MM.1S (cell line): ENCODE data around the gene RASAL2.

Experiments
- DNase-seq: peaks from one replicate; pipeline ENCODE4 v3.0.0-alpha.2; 2015
- H2AFZ ChIP-seq: fragments of 300-600 bp; sonication (generic); 2 replicates; pipeline ENCODE4 v1.6.0; 2016; ENCODE audit warnings: antibody characterized with exemption, low read length
- H3F3A ChIP-seq: fragments of 300-600 bp; sonication (generic); 2 replicates; pipeline ENCODE4 v1.6.1; 2016; ENCODE audit warnings: mild to moderate bottlenecking, antibody characterized with exemption, low read length, moderate library complexity, mixed read lengths; ENCODE audit not compliant: insufficient read depth
- H3K27ac ChIP-seq: fragments of 300-600 bp; sonication (generic); 2 replicates; pipeline ENCODE4 v1.5.1; 2016; ENCODE audit warnings: mild to moderate bottlenecking, low read length
- H3K27me3 ChIP-seq: fragments of 300-600 bp; sonication (generic); replicated peaks from 2 replicates; pipeline ENCODE4 v1.6.0; 2016; ENCODE audit warnings: low read length; ENCODE audit not compliant: insufficient read depth
- H3K36me3 ChIP-seq: fragments of 300-600 bp; sonication (generic); replicated peaks from 2 replicates; pipeline ENCODE4 v1.6.1; 2016; ENCODE audit warnings: mild to moderate bottlenecking, low read length, mixed read lengths; ENCODE audit not compliant: insufficient read depth
- H3K4me1 ChIP-seq: fragments of 300-600 bp; sonication (generic); 2 replicates; pipeline ENCODE4 v1.6.1; 2016; ENCODE audit warnings: low read length, mixed read lengths
- H3K4me2 ChIP-seq: fragments of 300-600 bp; sonication (generic); 2 replicates; pipeline ENCODE4 v1.6.0; 2016; ENCODE audit warnings: low read depth, low read length
- H3K4me3 ChIP-seq: fragments of 300-600 bp; sonication (generic); 2 replicates; pipeline ENCODE4 v1.5.1; 2016; ENCODE audit warnings: low read length, mixed read lengths
- H3K79me2 ChIP-seq: fragments of 300-600 bp; sonication (generic); 2 replicates; pipeline ENCODE4 v1.6.1; 2016; ENCODE audit warnings: mixed run types, low read length, mixed read lengths
- H3K9ac ChIP-seq: fragments of 300-600 bp; sonication (generic); 2 replicates; pipeline ENCODE4 v1.6.1; 2016; ENCODE audit warnings: low read length, mixed read lengths
- H3K9me2 ChIP-seq: fragments of 300-600 bp; sonication (generic); replicated peaks from 2 replicates; pipeline ENCODE4 v1.6.1; 2016; ENCODE audit warnings: mild to moderate bottlenecking, low read length, mixed read lengths; ENCODE audit not compliant: insufficient read depth
- H3K9me3 ChIP-seq: fragments of 300-600 bp; sonication (generic); replicated peaks from 2 replicates; pipeline ENCODE4 v1.6.1; 2016; ENCODE audit warnings: mild to moderate bottlenecking, low read length, mixed read lengths; ENCODE audit not compliant: insufficient read depth
- H4K20me1 ChIP-seq: fragments of 300-600 bp; sonication (generic); 2 replicates; pipeline ENCODE4 v1.6.1; 2016; ENCODE audit warnings: mild to moderate bottlenecking, low read length, moderate library complexity, mixed read lengths; ENCODE audit not compliant: insufficient read depth
- CTCF ChIP-seq: fragments of 300-600 bp; sonication (generic); IDR thresholded peaks from 2 replicates; pipeline ENCODE4 v1.5.1; 2016; ENCODE audit warnings: antibody characterized with exemption, low read length, mixed read lengths
- EZH2 ChIP-seq: fragments of 300-600 bp; sonication (generic); optimal IDR thresholded peaks from 2 replicates; pipeline ENCODE3; 2017; ENCODE audit warnings: low read depth, mild to moderate bottlenecking, antibody characterized with exemption, low read length, mixed read lengths
- EZH2phosphoT487 ChIP-seq: fragments of 300-600 bp; sonication (generic); IDR thresholded peaks from 2 replicates; pipeline ENCODE4 v1.6.1; 2018; ENCODE audit warnings: antibody characterized with exemption, low read length

The RASAL2 gene

GRCh38 chr1:178238722-178239510, 145.0 kb downstream of the RASAL2 start:
- Histone ChIP-seq H3K9me3 (no peaks in the 10 kb centered on the region), H3K9me2 (no peaks in the 10 kb centered on the region), H3K4me3 (no peak overlapping the region), H3K27ac (no peak overlapping the region), H3K79me2 (no peaks in the 10 kb centered on the region), H4K20me1 (no peaks in the 10 kb centered on the region), H2AFZ (no peak overlapping the region), H3K9ac (no peak overlapping the region), H3K4me1 (no peaks in the 10 kb centered on the region), H3F3A (no peaks in the 10 kb centered on the region), H3K27me3 (no peaks in the 10 kb centered on the region), H3K4me2 (no peak overlapping the region), H3K36me3 (no peaks in the 10 kb centered on the region)
- TF ChIP-seq CTCF (no peak), EZH2 (no peak), EZH2phosphoT487 (no peak)
- DNase-seq, result no peak

GRCh38 chr1:178241057-178241456, 147.2 kb downstream of the RASAL2 start:
- Histone ChIP-seq H3F3A (no peaks in the 10 kb centered on the region), H3K4me3 (no peak overlapping the region), H3K4me2 (no peak overlapping the region), H3K4me1 (no peaks in the 10 kb centered on the region), H4K20me1 (no peaks in the 10 kb centered on the region), H3K9me3 (no peaks in the 10 kb centered on the region), H3K9me2 (no peaks in the 10 kb centered on the region), H3K9ac (no peak overlapping the region), H3K27ac (no peak overlapping the region), H3K36me3 (no peaks in the 10 kb centered on the region), H2AFZ (no peak overlapping the region), H3K27me3 (no peaks in the 10 kb centered on the region), H3K79me2 (no peaks in the 10 kb centered on the region)
- no peak for DNase-seq
- no peak for TF ChIP-seq EZH2
- no peak for TF ChIP-seq CTCF
- no peak for TF ChIP-seq EZH2phosphoT487

DNA sequence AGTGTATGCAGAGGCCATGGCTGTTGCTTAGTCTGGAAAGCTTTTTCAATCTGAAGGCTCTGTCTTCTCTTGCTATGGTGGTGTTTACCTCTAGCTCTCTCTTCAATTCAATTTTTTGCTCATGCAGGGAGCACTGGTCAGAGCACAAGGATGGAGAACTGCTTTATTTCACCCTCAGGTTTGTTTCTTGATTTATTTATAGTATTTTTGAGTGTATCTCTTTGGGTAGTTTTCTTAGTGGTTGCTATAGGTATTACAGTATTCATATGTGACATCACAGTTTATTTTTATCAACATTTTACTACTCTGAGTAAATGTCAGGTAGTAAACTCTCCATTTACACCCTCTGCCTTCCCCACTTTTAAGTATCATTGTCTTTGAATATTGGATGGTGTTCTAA, 147.9 kb downstream of the RASAL2 start:
- Histone ChIP-seq H3K27ac (no peak overlapping the region), H3K4me3 (no peak overlapping the region), H3K4me2 (no peak overlapping the region), H3F3A (no peaks in the 10 kb centered on the region), H3K36me3 (no peaks in the 10 kb centered on the region), H3K79me2 (no peaks in the 10 kb centered on the region), H4K20me1 (no peaks in the 10 kb centered on the region), H3K9me3 (no peaks in the 10 kb centered on the region), H3K9ac (no peak overlapping the region), H3K9me2 (no peaks in the 10 kb centered on the region), H3K27me3 (no peaks in the 10 kb centered on the region), H3K4me1 (no peaks in the 10 kb centered on the region), H2AFZ (no peak overlapping the region)
- DNase-seq, result no peak
- TF ChIP-seq EZH2phosphoT487 (no peak), CTCF (peak; percentile 24), EZH2 (no peak)
